SKM-1 treated with dmso at 0.1 percent for 144 hours (cell line): ENCODE results near the gene KDM4C.
A peak's percentile ranks its signal among the peaks of the same experiment; 100 is the strongest.

Source experiments
- DNase-seq: peaks from one replicate; lab custom pipeline; 2025; ENCODE audit not compliant: unreplicated experiment; lab: John Stamatoyannopoulos, UW

KDM4C gene

DNA sequence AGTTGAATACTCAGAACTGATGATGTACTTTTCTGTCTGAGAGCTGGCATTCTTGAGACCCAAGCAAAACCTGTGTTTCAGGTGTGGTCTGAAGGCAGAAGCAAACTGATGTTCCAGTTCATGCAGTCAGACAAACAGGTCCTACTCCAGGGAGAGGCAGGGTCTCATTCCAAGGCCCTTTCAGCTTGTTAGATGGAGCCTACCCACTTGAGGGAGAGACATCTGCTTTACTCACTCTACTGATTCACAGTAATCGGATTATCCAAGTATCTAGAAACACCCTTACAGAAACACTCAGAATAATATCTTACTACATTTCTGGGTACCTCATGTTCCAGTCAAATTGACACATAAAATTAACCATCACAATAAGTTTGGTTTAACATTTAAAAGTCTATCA, 207.8 kb downstream of the KDM4C start:
- no peak for DNase-seq

DNA sequence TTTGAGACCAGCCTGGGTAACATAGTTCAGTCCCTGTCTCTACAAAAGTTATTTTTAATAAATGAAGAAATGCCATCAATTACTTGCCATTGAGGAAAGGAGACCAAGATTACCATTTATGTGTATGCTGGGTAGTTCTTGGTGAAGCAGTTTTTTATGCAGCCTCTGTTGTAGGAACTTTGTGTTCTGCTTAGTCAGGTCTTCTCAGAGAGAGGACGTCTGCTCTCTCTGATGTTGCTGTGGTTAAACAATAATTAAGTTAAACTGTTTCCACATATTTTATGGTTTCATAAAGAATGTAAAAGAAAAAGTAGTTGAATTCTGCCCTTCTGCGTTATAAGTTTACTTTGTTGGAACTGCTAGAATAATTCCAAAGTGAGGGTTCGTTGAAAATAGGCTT, 210.5 kb downstream of the KDM4C start:
- DNase-seq, result no peak

DNA sequence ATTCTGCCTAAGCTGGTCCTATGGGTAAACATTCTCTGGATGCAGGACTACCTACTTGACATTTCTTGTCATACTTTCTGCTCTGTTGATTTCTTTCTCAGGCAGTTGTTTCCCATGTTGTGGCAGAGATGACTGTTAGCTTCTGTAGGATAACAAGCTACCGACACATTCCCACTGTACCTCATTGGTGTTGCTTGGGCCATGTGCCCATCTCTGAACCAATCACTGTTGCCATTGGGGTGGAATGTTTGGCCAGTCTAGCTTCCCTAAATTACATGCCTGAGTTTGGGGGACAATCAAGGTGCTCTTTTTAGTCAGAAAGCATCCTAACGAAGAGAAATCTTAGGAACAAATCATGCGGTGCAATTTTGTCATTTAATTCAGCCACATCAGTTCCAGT, 212.0 kb downstream of the KDM4C start:
- DNase-seq, result no peak

DNA sequence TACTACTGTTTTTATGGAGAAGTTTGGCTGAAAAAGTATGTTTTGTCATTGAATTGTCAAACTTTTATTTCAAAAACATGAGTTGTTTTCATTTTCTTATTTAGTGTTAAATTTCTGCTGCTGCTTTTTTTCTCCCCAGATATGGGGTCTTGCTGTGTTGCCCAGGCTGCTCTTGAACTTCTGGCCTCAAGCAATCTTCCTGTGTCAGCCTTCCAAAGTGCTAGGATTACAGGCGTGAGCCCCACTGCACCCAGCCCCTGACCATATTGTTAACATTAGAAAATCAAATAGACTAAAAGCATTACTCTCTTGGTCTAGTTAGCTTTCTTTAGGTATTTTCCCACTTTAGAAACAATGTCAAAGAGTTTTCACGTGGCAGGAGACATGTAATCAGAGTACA, 215.3 kb downstream of the KDM4C start:
- no peak for DNase-seq

DNA sequence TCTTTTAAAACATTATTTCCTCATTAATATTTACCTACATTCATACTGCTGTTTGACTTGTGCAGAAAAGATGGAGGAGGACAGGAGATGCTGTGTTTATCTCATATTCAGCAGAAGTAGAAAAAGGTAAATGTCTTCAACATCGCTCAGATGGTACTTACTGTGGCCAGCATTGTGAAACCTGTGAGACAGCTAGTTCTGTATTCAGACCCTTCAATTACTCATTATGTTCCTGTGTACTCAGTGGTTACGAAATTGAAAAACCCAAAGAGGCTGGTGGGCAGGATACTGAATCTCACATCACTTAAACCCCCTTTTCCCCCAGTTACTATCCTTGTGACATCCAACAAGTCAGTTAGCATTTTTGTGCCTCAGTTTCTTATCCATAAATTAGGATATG, 216.0 kb downstream of the KDM4C start:
- peak; percentile 72 for DNase-seq

DNA sequence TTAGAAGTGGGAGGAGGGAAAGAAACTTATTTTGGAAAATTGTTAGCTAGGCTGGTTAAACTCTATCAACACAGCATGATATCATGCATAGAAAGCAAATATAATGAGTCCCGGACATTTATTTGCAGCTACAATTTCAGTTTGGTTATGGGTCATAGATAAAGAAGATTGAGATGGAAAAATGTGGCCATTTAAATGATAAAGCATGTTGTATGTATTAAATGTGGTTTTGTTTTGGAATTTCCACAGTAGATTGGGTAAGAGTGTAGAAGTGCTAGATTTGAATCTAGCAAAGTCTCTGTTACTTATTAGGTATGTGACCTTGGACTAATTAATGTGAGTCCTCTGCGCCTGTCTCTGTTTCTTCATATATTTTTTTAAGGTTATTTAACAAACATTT, 217.4 kb downstream of the KDM4C start:
- DNase-seq, result no peak

DNA sequence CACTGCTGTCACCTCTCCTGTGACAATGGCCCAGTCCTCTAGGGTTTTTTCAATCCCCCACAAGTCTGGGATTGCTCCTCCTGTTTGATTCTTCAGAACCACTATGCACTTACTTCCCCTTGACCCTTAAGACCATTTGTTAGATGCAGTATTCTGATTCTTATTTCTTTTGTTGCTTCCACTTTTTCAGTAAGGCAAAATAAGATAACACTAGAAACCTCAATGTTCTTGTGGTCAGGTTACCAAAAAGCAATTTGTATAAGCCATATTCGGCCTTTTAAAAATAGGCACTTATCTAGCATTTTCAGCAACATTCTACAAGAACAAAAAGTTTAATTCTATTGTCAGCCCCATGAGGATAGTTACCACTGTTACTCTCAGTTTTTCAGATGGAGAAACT, 220.0 kb downstream of the KDM4C start:
- no peak for DNase-seq

DNA sequence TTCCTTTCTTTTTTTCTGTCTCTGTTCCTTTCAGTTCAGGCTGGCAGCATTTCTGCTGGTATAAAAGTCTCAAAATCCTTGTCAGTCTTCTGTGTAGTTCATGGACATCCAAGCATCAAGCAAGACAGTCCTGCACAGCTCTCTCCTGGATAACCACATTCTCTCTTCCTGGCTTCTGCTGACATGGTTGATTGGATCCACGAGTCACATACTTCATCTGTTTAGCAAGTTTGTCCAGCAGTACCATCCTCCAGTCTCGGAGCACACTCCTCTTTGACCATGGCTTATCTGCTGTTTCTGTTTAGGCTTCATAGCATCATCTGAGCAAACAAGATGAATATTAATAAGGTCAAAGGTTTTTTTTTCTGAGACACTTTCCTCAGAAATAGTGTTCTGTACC, 220.8 kb downstream of the KDM4C start:
- no peak for DNase-seq

DNA sequence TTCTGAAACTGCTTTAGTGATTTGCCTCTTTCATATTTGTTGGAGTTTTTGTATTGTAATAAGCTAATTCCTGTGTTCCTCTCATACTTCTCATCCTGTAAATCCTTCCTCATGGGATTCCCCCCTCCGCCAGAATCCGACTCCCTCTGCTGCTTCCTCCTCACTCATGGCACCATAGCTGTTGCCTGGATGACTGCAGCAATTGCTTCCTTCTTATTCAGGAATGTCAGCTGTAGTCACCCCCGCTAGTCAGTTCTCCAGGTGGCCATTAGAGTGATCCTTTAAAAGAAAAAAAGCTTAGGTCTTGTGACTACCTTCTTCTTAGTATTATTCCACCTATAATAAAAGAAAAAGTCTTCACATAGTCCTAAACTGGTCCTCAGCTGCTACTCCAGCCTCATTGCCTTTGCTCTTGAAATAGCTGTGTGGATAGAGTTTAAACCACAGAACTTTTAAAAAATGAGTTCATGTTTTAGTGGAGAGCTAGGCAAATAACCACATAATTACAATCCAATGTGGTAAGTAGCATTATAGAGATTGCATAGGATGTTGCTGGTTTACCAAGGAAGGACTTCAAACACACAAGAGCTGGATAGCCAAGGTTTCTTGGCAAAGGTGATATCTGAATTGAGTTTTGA, 227.3 kb downstream of the KDM4C start:
- DNase-seq, result no peak

DNA sequence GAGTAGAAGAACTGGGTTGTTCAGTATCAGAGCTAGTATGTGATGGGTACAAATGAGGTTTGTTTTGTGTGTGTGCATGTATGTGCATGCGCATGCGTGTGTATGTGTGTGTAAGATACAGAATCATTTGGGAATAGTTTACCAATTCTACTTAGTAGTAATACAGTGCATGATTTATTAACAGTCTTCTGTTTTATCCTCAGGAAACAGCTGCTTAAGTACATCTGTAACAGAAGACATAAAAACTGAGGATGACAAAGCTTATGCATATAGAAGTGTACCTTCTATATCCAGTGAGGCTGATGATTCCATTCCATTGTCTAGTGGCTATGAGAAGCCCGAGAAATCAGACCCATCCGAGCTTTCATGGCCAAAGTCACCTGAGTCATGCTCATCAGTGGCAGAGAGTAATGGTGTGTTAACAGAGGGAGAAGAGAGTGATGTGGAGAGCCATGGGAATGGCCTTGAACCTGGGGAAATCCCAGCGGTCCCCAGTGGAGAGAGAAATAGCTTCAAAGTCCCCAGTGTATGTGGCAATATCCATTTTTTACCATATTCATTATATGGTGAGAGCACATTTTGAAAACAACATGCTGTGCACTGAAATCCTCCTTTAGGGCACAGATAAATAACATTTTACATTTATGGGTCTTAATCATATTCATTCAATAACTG, 228.5 kb downstream of the KDM4C start:
- no peak for DNase-seq

DNA sequence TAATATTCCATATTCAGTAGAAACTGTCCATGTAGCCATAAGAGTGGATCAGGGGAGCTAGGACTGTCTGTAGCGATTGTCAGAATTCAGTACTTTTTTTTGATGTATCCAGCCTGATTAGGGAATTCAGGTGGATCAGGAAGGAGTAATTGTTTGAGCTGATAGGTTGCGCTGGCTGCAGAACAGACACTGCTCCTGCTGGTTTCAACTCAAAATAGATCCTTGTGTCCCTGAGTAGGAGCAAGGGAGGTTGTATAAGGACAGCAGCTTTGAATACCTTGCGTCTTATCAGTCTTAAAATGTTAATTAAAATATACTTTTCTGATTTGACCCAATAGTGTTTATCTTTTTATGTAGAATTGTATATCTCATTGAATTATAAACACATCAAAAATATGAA, 229.6 kb downstream of the KDM4C start:
- DNase-seq, result no peak

DNA sequence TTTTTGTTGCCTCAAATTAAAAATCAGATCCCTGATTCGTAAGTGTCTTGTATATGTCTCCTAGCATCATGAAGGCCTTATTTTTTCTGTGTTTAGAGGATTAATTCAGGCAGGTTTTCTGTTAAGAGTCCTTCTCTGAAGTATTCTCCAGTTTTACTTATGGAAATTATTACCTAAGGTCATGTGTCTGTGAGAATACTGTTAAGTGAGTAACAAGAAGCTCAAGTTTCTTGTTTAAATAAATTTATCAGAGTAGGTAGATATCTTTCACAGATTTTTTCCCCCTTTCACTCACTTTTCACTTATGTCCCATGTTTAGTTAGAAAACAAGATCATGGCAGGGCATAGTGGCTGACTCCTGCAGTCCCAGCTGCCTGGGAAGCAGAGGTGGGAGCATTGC, 233.6 kb downstream of the KDM4C start:
- DNase-seq, result no peak

DNA sequence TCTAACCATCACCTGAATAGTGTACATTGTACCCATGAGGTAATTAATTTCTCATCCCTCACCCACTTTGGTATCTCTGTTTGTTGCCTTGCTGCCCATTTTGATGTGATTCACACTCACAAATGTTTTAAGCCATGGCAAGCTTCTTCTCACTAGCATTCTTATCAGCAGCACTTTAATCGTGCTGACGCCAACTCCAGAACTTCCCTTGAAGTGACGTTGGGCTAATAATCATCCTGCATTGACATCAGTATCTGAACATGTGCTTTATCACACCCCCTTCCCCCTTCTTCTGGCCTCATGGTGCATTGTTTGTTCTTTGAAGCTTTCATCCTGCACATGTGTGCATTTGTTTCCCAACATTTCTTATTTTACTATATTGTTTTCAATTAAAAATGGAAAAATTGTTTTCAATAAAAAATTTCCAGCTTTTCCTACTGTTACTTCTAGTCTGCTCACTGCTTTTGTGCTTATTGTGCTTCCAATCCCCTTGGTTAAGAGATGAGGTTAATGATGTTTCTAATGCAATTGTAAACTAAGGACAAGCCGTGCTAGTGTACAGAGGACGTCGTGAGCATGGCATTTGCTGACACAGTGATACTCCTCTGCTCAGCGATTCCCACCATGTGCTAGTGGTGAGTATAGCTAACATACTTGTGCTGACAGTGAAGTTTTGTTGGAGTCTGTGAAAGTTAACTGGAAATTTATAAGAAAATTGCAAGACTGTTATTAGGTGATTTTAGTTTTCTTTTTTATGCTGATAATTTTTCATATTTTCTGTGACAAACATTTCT, 238.5 kb downstream of the KDM4C start:
- DNase-seq, result no peak

DNA sequence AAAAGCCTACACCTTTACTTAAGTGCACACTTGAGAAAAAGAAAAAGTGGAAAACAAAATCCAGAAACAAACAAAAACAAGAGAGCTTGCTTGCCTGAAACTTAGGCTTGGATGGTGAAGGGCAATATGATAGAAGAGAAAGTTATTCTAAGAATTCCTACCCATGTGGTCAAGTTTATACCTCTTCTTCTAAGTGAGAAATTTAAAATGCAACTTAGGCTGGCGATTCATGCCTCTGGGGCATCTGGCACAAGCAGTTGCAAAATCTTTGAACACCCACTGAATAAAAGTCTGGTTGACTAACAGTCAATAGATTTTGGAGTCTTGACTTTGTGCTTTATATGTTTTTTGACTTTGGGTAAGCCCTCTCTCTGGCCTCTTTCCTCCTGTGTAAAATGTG, 239.6 kb downstream of the KDM4C start:
- DNase-seq, result no peak

DNA sequence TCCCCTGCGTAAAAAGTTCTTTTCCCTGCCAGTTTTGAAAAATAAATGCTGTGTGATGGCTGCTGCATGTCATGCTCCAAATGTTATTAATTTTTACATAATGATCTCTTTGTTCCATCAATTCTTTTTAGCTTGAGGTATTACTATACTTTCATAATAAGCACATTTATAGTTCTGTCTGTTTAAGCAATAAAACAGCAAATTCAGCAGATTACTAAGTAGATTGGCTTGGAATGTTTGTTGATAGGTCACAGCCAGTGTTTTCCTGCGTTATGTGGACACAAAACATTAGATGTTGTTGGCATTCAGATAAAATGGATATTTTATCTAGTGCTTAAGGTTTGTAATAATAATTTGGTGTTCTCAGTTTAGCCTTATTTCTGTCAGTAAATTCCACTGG, 242.0 kb downstream of the KDM4C start:
- DNase-seq, result no peak

DNA sequence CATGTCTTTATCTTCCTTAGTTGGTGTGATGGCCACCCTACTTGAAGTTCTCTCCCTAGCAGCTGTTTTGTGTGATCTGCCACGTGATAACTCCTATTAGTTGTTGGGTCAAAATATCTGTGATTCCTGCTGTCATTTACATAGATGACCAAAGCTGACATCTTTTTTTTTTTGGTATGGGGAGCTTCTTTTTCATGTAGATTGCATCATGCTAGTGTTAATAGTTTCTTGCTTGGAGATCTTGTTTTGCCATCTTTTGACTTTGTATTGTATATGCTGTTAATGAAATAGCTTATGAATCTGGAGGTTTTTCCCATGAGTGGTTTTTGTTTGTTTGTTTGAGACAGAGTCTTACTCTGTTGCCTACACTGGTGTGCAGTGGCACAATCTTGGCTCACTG, 243.8 kb downstream of the KDM4C start:
- no peak for DNase-seq

DNA sequence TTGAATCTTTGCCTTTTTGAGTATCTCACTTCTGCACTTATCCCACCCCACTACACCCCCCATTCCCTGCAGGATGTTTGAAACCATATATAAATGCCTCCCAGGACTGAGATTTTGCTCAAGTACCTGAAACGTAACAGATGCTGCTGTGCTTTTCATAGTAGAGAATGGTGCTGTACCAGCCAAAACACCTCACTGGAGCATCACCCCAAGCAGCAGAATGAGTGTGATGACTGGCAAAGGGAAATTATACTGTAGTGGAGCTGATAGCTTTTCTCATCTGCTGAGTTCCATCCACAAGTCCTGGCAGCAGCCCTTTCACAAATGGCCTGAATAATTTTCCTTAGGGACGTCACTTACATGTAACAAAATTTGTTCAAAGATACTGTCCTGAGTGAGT, 246.1 kb downstream of the KDM4C start:
- no peak for DNase-seq

DNA sequence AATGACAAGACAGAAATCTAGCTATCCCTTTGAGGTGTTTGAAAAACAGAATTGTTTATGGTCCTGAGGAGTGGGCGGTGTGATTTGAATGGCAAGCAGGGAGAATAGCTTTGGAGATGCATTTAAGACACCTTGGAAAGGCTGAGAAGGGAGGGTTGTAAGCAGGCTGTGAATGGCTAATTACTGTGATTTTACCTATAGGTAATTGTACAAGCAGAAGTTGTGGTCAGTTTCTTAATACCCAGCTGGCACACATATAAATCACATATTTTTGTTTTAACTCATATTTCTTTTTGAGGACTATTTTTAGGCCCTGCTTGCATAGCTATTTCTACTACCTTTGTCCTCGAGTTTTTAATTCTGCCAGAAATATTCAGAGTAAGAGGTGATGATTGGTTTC, 248.6 kb downstream of the KDM4C start:
- DNase-seq, result no peak

DNA sequence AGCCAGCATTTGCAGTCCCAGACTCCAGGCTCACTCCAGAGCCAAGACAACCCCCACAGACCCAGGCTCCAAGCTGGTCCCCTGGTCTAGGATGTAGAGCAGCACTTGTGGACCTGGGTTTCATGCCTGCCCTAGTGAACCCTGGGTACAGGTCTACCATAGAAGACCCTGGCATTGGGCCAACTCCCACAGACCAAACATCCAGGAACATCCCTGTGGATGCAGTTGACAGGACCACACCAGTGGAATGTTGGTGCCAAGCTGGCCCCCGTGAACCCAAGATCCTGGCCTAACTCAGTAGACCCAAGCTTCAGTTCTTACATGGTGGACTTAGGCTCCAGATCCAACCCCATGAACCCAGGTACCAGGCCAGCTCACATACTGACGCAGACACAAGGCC, 250.6 kb downstream of the KDM4C start:
- DNase-seq, result no peak

DNA sequence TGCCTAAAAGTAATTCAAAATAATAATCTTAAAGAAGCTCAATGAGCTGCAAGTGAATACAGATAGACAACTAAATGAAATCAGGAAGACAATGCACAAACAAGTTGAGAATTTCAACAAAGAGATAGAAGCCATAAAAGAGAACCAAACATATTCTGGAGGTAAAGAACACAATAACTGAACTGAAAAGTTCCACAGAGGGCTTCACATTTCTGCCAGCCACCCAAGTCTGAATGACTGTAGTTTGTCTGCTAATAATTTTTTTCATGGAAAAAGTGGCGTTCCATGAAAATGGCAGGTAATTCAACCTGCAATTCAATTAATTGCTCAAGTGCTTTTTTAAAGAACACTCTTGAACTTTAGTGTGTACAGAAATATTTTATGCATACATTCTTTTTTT, 251.3 kb downstream of the KDM4C start:
- no peak for DNase-seq

DNA sequence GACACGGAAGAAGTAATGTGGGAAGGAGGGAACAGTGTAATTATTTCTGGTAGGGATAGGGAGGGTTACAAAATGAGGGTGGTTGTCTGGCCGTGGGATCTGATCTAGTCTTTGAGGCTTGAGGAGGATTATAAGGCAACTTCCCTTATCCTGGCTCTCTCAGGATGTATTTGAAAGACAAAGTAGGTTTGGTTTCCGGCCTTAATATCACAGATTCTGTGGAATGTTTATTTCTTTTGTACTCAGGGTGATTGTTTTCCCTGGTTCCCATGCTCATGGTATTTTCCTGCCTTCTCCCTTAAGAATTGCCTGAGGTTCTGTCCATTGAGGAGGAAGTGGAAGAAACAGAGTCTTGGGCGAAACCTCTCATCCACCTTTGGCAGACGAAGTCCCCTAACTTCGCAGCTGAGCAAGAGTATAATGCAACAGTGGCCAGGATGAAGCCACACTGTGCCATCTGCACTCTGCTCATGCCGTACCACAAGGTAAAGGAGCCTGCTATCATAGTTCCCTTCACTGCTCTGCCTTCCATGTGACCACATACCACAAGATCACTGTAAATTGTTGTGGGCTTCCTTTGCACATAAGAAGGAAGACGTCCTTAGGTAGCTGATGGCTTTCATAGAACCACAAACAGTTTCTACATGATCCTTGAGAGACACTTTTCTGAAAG, 253.8 kb downstream of the KDM4C start:
- DNase-seq, result peak; percentile 77

DNA sequence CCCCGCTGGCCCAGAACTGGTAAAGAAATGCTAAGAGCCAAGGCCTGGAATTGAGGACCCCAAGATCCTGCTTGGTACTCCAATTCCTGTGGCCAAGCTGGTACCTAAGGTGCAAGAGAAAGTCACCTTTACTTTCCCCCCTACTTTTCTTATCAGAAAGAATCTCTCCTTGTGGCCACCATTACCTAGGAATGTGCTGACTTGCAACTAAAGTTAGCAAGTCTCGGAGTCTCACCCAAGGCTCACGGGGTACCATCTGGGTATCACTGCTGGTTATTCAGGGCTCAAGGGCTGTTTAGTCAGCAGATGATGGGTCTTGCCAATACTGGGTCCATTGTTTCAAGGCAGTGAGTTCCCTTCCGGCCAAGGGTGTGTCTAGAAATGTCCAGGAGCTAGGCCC, 270.2 kb downstream of the KDM4C start:
- no peak for DNase-seq
